GM19240 (cell line): ENCODE measurements around the gene GOLGB1.
"Not testable (repeated sequence)": the region's sequence is repeated elsewhere in the genome, so short reads cannot be mapped to it uniquely, and the experiment has no call there.

Experiments used
- DNase-seq: peaks from one replicate; pipeline ENCODE4 v3.0.0; 2011; ENCODE audit warnings: low spot score; ENCODE audit not compliant: insufficient read length

Gene GOLGB1

DNA sequence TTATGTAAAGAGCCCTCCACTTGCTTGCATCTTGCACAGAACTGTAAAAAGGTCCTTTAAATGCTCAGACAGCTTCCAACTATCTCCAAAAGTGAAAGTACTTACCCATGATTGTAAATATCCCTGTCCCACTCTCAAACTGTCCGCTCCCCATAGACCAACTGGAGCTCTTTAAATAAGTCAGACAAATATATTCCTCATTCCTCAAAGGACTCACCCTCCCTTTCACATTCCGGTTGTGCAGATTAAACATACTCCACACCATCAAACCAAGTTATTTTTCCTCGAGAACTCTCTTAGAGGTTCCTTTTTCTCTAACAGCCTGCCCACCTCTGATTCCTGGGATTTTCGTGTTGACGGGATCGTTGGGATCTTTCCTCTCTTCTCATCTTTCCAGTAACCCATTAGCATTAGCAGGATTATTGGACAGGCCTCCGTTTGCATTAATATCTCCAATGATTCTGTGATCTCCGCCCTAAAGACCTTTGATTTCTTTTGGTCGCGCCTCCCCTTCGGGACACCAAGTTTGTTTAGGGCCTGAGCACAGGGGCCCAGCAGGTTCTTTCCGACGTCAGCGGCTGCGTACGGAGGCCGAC lies 763 bp downstream of the GOLGB1 start:
- DNase-seq, result no peak

DNA sequence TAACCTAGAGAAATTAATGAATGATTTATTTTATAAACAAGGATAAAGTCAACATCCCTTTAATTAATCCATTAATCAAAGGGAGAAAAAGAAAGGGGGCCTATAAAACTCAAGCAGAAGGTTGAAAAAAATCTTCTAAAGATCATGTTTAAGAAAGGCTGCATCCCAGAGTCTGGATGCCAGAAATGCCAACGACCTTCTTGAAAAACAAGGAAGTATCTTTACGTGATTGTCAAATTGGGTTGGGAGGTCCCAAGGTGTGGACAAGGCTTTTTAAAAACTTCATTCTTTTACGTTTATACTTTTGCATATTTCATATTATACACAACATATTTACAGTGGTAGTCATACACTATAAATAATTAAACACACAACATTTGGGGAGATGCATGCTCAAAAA lies 1.6 kb downstream of the GOLGB1 start:
- DNase-seq, result no peak

DNA sequence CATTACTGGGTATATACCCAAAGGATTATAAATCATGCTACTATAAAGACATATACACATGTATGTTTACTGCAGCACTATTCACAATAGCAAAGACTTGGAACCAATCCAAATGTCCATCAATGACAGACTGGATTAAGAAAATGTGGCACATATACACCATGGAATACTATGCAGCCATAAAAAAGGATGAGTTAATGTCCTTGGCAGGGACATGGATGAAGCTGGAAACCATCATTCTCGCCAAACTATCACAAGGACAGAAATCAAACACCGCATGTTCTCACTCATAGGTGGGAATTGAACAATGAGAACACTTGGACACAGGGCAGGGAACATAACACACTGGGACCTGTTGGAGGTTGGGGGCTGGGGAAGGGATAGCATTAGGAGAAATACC lies 6.4 kb downstream of the GOLGB1 start:
- DNase-seq, result not testable (repeated sequence)

DNA sequence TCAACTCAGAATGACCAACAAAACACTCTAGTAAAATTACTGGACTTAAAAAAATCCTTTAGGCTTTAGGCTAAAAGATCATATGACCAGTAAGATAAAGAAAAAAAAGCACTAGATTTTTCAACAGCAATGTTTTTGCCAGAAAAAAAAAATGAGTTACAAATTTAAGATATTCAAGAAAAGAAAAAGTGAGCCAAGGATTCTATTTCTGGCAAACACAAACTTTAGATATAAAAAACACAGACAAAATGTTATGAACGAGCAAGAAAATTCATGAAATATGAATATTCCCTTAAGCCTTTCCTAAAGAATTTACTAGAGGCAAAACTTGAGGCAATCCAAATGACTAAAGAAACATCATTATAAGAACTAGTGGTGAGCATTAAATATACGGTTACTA lies 8.6 kb downstream of the GOLGB1 start:
- no peak for DNase-seq

DNA sequence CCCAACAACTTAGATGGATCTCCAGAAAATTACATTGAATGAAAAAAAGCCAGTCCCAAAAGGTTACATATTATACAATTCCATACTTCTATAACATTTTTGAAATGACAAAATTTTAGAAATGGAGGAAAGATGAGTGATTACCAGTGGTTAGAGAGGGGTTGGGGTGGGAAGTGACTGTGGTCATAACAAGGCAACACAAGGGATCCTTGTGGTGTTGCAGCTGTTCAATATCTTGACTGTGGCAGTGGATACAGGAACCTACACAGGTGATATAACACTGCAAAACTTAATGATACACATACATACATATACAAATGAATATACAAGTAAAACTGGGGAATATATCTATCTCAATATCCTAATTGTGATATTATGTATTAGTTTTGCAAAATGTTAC lies 9.6 kb downstream of the GOLGB1 start:
- DNase-seq, result no peak

DNA sequence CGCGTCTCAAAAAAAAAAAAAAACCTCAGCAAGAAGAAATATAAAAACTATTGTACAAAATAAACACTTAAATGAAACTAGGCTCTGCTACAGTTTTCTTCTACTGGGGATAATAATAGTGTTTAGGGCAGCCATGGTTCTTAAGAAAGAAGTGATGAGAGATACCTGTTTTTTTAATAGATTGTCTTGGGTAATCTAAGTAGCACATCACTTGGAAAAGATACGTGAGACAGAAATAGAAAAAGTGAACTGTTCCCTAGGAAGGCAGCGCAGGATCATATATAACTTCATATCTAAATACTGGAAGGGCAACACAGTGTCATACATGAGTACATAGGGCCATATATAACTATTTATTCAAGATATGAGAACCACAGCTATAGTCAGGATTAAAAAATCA lies 11.9 kb downstream of the GOLGB1 start:
- no peak for DNase-seq

DNA sequence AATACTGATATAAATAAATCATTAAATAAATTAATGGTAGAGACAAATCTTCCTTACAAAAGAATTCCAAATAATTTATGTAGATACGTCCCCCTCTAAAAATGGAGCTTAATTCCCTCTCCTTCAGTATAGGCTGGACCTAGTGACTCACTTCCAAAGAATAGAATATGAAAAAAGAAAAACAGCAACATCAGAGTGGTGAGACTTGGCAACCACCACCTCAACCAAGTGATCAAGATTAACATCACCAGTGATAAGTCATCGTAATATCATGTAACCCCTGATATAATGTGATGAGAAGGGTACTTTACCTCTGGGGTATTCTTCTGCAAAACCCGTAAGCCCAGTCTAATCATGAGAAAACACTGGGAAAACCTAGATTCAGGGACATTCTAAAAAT lies 13.4 kb downstream of the GOLGB1 start:
- DNase-seq, result no peak

DNA sequence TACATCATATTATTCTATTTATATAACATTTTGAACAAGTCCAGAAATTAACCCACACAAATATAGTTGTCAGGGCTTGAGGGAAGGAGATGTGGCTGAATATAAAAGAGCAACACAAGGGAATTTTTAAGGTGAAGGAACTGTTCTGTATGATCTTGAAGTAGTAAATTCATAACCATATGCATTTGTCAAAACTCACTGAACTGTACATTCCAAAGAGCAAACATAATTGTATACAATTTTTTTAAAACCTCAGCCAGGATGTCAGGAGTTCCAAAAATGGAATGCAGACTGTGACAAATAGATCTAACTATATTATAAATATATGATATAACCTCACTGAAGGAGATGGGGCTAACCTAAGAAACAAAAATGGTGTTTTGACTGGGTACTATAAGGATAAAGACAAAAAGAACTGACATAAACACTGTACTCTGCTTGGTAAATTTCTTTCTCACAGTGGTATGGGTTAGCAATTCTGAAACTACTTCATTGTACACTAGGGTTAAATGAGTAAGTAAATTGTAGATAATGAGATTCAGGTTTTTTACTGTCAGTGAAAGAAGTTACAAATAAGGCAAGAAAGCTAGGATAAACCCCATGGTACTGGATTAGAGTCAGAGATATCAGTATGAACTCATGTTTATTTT lies 14.4 kb downstream of the GOLGB1 start:
- no peak for DNase-seq

DNA sequence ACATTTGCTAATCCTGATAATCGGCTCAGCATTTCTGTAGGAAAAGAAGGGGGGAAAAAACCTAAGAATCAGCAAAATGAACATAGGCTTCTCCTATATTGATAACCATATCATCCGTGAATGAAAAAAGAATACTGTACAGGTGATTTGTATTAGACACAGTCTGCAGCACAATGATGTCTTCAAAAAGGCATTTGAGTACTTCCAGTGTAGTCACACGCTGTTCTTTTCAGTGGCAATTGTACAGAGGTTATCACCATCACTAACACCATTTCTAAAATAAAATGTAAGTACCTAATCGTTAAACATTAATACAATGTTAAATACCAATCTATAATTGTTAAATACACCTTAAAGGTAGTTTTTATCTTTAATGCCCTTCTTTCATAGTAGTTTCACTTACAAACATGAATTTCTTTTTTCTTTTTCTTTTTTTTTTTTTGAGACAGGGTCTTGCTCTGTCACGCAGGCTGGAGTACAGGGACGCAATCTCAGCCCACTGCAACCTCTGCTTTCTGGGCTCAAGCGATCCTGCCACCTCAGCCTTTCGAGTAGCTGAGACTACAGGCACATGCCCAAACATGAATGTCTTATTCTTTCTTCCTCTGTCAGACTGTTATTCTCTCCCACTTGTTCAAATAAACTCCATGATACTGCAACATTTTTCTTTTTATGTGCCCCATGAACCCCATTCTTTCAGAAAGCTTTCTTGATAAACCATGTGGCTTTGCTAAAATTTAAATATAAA lies 18.4 kb downstream of the GOLGB1 start:
- no peak for DNase-seq

DNA sequence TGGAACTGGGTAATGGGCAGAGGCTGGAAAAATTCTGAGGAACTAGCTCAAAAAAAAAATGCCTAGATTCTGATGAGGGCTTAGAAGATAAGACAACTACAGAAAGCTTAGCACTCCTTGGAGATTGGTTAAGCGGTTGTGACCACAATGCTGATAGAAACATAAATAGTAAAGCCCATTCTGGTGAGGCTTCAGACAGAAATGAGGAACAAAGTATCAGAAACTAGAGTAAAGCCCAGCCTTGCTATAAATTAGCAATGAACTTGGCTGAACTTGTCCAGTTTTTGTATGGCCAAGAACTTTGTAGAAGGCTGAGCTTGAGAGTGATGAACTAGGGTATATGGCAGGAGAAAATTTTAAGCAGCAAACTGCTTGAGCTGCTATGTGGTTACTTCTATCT lies 25.4 kb downstream of the GOLGB1 start:
- no peak for DNase-seq

DNA sequence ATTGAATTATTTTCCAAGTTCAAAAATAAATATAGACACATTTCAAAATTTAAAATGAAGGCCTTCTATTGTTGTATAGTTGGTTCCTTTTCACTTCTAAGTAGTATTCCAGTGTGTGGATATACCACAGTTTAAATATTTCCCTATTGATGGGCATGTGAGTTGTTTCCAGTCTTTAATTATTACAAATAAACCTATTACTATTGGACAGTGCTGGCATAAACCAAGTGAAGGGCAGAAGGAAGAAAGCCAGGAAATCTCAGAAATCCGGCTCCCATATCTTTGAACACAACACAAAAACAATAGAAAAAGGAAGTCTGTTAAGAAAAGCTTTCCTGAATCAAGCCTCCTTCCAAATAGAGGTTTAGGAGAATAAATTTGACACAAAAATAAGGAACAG lies 26.1 kb downstream of the GOLGB1 start:
- no peak for DNase-seq

DNA sequence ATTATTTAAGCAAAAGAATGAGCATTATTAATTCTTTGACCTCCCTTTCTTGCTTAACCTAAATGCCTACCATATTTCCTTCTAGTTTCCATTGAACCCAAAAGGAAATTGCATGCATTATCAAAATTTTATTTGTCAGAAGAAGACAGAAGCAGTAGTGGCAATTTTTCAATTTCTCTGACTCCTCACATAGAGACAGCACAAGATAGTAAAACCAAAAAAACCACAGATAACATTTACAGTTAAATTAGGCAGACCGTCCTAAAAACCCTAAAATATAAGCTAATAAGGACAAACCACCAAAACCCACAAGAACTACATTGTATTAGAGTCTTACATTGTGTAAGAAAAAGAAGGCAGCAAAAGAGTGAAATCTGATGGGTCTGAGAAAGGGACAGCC lies 27.1 kb downstream of the GOLGB1 start:
- no peak for DNase-seq

DNA sequence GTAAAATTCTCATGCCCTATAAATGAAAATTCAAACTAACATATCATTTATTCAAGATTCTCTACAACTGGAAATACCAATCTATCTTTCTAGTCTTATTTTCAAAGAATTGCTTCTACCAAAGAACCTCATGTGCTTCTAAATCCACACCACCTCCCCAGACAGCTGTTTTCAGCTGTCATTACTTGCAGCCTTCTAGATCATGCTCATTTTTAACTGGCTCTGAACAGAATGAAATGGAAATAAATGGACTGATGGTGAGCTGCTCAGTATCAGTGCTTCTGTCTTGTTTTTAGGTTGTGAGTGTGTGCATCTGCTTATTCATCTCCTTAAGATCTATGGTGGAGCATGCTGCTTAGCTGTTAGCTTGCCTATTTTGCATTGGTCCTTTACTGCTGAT lies 29.4 kb downstream of the GOLGB1 start:
- DNase-seq, result no peak

DNA sequence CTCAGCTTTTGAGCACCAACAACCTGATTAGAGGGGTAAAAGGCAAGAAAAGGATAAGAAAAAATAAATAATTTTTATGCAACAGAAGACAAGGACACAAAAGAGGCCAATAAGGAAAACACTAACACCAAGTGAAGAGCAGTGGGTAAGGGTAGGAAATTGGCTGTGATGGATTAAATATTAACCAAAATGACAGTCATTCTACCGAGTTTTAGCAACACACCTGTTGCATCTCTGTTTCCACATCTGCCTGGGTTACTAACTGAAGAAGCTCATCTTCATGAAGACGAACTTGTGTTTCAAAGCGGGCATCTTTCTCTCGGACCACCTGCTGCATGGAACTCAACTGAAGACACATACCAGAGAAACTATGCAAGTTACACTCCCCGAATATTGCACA lies 30.1 kb downstream of the GOLGB1 start:
- DNase-seq, result no peak

DNA sequence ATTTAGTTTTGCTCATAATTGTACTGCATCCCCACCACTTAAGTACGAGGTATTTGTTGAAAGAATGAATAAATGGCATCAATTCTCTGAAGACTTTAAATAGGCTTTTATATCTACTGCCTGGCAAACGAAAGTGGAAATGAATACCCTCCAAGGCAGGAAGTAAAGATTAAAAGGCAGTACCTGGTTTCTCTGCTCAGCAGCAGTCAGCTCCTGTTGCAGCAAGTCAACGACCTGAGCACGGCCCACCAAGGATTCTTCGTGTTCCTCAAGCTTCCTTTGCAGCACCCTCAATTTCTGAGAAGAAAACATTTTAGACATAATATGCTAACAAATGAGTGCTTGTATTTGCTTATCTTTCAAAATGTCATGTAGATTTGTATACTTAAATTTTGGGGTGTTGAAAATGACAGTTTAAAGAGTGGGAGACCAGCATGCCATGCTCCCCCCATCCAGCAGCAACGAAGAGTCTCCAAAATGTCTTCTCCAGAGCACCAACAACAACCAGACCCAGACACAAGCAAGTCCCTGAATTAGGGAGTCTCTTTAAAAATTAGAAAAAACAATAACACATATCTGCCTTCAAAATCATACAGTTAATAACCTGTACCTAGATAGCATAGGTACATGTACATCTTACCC lies 31.2 kb downstream of the GOLGB1 start:
- no peak for DNase-seq

DNA sequence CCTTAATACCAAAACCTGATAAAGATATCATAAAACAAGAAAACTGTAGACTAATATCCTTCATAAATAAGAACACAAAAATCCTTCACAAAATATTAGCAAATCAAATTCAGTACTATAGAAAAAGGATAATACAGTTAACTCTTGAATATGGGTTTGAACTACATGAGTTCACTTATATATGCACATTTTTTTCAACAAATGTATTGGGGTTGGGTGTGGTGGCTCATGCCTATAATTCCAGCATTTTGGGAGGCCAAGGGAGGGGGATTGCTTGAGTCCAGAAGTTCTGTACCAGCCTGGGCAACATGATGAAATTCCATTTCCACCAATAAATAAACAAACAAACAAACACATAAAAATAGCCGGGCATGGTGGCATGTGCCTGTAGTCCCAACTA lies 39.2 kb downstream of the GOLGB1 start:
- DNase-seq, result no peak

DNA sequence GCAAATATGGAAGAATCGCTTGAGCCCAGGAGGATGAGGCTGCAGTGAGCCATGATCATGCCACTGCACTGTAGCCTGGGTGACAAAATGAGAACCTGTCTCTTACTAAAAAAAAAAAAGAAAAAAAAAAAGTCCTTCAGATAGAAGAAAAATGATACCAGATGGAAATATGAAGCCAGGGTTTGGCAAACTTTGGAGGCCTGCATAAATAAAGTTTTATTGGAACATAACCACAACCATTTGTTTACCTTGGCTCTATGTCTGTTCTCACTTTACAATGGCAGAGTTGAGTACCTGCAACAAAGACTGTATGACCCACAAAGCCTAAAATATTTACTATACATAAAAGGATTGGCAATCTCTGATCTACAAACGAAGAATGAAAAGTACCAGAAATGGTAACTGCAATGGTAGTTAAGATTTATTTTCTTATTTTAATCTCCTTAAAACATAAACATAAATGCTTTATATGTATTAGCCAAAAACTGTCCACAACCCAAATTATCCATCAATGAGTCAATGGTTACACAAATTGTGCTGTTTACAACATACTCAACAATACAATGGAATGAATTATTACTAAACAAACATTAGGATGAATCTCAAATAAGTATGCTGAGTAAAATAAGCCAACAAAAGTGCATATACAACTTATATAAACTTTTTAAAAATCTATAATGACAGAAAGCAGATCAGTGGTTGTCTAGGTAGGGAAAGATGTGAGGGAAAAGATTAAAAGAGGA lies 41.8 kb downstream of the GOLGB1 start:
- no peak for DNase-seq

DNA sequence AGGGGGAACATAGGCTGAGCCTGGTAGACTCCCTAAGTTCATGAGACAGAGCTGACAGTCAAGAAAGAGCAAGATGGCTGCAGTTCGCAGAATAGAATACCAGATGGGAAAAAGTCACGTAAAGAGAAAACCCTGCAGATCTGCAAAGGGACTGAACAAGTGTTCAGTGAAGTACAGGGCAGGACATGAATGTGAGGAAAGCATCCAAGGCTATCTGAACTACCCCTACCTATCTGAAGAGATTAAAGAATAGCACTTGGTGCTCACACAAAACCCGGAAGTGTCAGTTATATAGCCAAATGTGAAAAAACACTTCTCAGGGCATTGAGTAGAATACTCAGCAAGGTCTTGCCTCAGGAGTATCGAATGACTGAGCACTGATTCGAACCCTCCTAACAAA lies 44.0 kb downstream of the GOLGB1 start:
- DNase-seq, result no peak

DNA sequence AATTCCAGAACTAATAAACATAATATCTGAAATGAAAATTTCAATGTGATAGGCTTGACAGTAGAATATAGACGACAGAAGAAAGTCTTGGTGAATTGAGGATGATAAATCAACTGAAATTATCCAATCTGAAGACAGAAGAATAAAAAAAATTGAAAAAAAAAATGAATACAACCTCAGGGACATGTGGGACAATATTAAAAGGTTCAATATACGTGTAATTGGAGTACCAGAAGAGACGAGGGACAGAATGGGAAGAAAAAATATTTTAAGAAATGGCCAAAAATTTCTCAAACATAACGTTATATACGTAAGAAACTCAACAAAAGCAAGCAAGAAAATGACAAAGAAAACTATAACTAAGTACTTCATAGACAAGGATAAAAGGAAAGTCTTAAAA lies 45.6 kb downstream of the GOLGB1 start:
- DNase-seq, result no peak

DNA sequence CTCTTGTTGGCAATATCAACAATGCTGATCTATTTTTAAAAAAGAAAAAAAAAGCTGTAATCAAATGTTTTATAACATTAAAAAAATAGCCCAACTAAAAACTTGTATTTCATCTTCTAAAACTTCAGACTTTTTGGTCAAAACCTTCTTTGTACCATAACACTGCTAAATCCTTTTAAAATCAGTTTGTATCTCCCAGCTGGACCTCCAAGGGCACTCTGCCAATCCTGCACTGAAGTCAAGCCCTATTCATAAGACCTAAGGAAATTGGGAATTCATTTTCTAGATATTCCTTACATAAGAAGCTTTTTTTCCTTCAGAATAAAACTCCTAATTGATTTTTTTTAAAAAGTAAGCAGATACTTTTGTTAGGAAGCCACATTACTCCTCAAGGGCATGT lies 50.6 kb downstream of the GOLGB1 start:
- DNase-seq, result no peak

DNA sequence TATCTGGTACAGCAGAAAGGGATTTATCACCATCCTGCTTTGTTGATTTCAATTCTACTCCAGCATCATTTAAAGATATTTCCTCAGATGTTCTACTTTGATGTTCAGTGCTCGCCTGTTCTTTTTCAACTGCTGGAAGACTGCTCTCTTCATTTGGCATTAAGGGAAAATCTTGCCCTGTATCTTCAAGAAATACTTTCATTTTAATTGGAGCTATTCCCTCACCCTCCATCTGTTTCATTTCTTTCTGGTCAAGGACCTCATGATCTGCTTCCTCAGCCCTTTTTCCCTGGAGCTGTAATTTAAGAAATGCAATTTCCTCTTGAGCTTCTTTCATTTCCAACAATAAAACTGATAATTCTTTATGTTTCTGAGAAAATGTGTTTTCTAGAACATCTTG lies 51.1 kb downstream of the GOLGB1 start:
- no peak for DNase-seq

DNA sequence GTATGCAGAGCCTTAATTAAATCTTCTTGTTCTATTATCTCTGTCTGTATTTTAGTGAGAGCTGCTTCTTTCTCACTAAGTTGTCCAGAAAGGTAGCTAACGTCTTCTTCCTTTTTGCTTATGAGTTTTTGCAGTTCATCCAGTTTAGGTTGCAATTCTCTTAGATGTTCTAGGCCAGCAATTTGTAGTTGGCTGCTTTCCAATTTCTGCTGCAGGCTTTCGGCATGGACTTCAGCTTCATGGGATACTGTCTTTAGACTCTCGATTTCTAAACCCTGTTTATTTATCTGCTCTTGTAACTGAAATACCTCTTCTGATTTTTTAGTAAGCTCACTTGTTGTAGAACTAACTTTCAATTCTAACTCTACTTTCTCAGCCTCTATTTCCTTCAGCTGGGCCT lies 53.4 kb downstream of the GOLGB1 start:
- DNase-seq, result no peak
